Heart left ventricle (tissue), 13 donors: ENCODE measurements around the gene LRRC31.

Experiments
- POLR2A ChIP-seq, 2 donors: fragments of 450-650 bp; IDR thresholded peaks; one replicate each; pipeline ENCODE4 v1.6.1; 2017; ENCODE audit warnings: antibody characterized with exemption in 2 of 2, mild to moderate bottlenecking in 2 of 2, moderate library complexity in 2 of 2
- TF ChIP-seq, protein P1 (sequence below), 12 donors: fragments of 200-600 bp; sonication (generic) in 4 of 12; IDR thresholded peaks; one replicate each; pipeline versions ENCODE4 v1.5.0 to v1.8.0; 2018 to 2022; ENCODE audit warnings: antibody characterized with exemption in 12 of 12, mild to moderate bottlenecking in 5 of 12
- donor health status: ischemic (EF 13 %, LVEDD 7.1; RV severe dilation, severe dysfunction).
- donor health status: DM: no; HTN: yes; CAD: no.
- donor health status: DM: no; HTN: no; CAD: no.
- donor health status: ischemic (EF 25% LVEDD 6.9; RV normal size, moderate dysfunction).
- donor health status: ischemic (EF 25% LVEDD 5.7; RV mildly dilated, moderate dysfunction).
- donor health status: ischemic (EF 35%, LVEDD 5.7; RV mildly dilated, moderate dysfunction).
- donor health status: nonischemic (EF 11% LVEDD 7.7; RV severe dilation, severe dysfunction).
- donor health status: DM: yes; HTN: yes; CAD: no.
- donor health status: PGD.
- donor health status: ischemic (EF 29% LVEDD 5.4; RV normal size, mild dysfunction).
- donor health status: nonischemic (EF 23%, LVEDD 6.1; RV moderate dilation, normal function).

DNA sequence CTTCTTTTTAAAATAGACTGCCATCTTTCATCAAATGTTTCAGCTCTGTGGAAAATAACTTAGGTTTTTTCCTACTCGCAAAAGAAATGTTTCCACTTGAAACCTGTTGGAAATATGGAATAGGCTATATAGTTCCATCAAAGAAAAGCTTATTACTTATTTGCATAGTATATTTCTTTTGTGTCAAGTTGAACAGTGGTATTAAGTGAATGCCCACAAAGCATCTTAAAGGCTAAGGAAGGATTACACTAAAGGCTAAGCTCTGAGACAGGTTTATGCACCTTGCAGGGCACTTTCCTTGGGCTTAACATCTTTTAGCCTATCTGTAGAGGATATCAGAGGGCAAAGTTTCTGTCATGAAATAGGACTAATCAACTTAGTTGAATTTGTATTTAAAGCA lies 41.5 kb upstream of the LRRC31 start, which contains the start of gene SAMD7:
- TF ChIP-seq, protein P1, sequence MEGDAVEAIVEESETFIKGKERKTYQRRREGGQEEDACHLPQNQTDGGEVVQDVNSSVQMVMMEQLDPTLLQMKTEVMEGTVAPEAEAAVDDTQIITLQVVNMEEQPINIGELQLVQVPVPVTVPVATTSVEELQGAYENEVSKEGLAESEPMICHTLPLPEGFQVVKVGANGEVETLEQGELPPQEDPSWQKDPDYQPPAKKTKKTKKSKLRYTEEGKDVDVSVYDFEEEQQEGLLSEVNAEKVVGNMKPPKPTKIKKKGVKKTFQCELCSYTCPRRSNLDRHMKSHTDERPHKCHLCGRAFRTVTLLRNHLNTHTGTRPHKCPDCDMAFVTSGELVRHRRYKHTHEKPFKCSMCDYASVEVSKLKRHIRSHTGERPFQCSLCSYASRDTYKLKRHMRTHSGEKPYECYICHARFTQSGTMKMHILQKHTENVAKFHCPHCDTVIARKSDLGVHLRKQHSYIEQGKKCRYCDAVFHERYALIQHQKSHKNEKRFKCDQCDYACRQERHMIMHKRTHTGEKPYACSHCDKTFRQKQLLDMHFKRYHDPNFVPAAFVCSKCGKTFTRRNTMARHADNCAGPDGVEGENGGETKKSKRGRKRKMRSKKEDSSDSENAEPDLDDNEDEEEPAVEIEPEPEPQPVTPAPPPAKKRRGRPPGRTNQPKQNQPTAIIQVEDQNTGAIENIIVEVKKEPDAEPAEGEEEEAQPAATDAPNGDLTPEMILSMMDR (IDR thresholded peaks at IDR 0.05) = no peak
- no peak for TF ChIP-seq POLR2A (IDR thresholded peaks at IDR 0.05)
